KMS-11 (cell line): ENCODE measurements around the gene EML4.

Experiments used
- H2AFZ ChIP-seq: fragments of 200-600 bp; sonication (generic); 2 replicates; pipeline ENCODE4 v1.6.1; 2016; ENCODE audit warnings: antibody characterized with exemption, mixed run types, low read depth
- H3K27ac ChIP-seq: fragments of 200-600 bp; sonication (generic); 2 replicates; pipeline ENCODE4 v1.6.1; 2016; ENCODE audit warnings: mild to moderate bottlenecking, mixed run types
- H3K27me3 ChIP-seq: fragments of 200-600 bp; sonication (generic); 2 replicates; pipeline ENCODE4 v1.6.1; 2017; ENCODE audit warnings: mild to moderate bottlenecking, low read depth, mixed run types, moderate library complexity; ENCODE audit not compliant: insufficient read depth
- H3K36me3 ChIP-seq: fragments of 200-600 bp; sonication (generic); 2 replicates; pipeline ENCODE4 v1.6.1; 2017; ENCODE audit warnings: mild to moderate bottlenecking, mixed run types; ENCODE audit not compliant: insufficient read depth
- H3K4me1 ChIP-seq: fragments of 200-600 bp; sonication (generic); 2 replicates; pipeline ENCODE4 v1.6.1; 2016; ENCODE audit warnings: mild to moderate bottlenecking, low read depth, mixed run types; ENCODE audit not compliant: poor library complexity, severe bottlenecking
- H3K4me2 ChIP-seq: fragments of 200-600 bp; sonication (generic); 2 replicates; pipeline ENCODE4 v1.7.0; 2016; ENCODE audit warnings: mild to moderate bottlenecking, mixed run types
- H3K4me3 ChIP-seq: fragments of 200-600 bp; sonication (generic); IDR thresholded peaks from 2 replicates; pipeline ENCODE4 v1.6.1; 2017; ENCODE audit warnings: low read depth, low read length, mixed read lengths; ENCODE audit not compliant: insufficient read depth
- H3K79me2 ChIP-seq: fragments of 200-600 bp; sonication (generic); 2 replicates; pipeline ENCODE4 v1.6.1; 2016; ENCODE audit warnings: low read depth, mixed run types; ENCODE audit not compliant: insufficient read depth
- H3K9ac ChIP-seq: fragments of 200-600 bp; sonication (generic); 2 replicates; pipeline ENCODE4 v1.6.1; 2016; ENCODE audit warnings: mild to moderate bottlenecking, mixed run types
- H4K20me1 ChIP-seq: fragments of 200-600 bp; sonication (generic); 2 replicates; pipeline ENCODE4 v1.6.1; 2016; ENCODE audit warnings: mild to moderate bottlenecking, mixed run types; ENCODE audit not compliant: insufficient read depth
- TF ChIP-seq, protein P1 (sequence below): fragments of 200-600 bp; sonication (generic); conservative IDR thresholded peaks from 2 replicates; pipeline ENCODE4 v1.6.1; 2017; ENCODE audit warnings: low read depth, mild to moderate bottlenecking, antibody characterized with exemption, low read length, moderate library complexity, mixed read lengths

EML4 gene

GRCh38 chr2:42139101-42139500 lies 30.1 kb upstream of the EML4 start:
- Histone ChIP-seq H3K79me2 (no peaks in the 10 kb centered on the region), H3K9ac (no peak overlapping the region), H3K4me2 (no peak overlapping the region), H3K36me3 (no peaks in the 10 kb centered on the region), H3K27ac (no peak overlapping the region), H3K4me1 (peaks cover 25% of the 10 kb centered on the region), H3K4me3 (no peak overlapping the region), H3K27me3 (no peaks in the 10 kb centered on the region), H4K20me1 (no peaks in the 10 kb centered on the region), H2AFZ (no peak overlapping the region)
- TF ChIP-seq, protein P1, sequence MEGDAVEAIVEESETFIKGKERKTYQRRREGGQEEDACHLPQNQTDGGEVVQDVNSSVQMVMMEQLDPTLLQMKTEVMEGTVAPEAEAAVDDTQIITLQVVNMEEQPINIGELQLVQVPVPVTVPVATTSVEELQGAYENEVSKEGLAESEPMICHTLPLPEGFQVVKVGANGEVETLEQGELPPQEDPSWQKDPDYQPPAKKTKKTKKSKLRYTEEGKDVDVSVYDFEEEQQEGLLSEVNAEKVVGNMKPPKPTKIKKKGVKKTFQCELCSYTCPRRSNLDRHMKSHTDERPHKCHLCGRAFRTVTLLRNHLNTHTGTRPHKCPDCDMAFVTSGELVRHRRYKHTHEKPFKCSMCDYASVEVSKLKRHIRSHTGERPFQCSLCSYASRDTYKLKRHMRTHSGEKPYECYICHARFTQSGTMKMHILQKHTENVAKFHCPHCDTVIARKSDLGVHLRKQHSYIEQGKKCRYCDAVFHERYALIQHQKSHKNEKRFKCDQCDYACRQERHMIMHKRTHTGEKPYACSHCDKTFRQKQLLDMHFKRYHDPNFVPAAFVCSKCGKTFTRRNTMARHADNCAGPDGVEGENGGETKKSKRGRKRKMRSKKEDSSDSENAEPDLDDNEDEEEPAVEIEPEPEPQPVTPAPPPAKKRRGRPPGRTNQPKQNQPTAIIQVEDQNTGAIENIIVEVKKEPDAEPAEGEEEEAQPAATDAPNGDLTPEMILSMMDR = no peak

DNA sequence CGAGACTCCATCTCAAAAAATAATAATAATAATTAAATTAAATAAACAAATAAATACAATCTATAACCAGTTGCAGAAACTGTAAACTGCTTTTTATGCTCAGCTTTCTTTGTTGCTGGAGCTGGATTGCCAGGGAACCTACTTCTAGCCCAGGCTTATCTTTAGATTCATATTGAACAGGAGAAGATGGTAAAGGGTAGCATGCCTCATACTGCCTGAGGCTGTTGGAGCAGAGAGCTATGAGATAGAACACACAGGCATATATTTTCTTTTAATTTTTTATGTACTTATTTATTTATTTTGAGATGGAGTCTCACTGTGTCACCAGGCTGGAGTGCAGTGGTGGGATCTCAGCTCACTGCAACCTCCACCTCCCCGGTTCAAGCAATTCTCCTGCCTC lies 28.7 kb upstream of the EML4 start:
- H3K4me1 ChIP-seq = peaks cover 29% of the 10 kb centered on the region
- no peak overlapping the region for H3K4me2 ChIP-seq
- H2AFZ ChIP-seq = no peak overlapping the region
- H3K36me3 ChIP-seq = no peaks in the 10 kb centered on the region
- no peaks in the 10 kb centered on the region for H3K27me3 ChIP-seq
- no peak overlapping the region for H3K27ac ChIP-seq
- TF ChIP-seq, protein P1 = no peak
- H3K4me3 ChIP-seq = no peak overlapping the region
- no peaks in the 10 kb centered on the region for H4K20me1 ChIP-seq
- no peaks in the 10 kb centered on the region for H3K79me2 ChIP-seq
- no peak overlapping the region for H3K9ac ChIP-seq

DNA sequence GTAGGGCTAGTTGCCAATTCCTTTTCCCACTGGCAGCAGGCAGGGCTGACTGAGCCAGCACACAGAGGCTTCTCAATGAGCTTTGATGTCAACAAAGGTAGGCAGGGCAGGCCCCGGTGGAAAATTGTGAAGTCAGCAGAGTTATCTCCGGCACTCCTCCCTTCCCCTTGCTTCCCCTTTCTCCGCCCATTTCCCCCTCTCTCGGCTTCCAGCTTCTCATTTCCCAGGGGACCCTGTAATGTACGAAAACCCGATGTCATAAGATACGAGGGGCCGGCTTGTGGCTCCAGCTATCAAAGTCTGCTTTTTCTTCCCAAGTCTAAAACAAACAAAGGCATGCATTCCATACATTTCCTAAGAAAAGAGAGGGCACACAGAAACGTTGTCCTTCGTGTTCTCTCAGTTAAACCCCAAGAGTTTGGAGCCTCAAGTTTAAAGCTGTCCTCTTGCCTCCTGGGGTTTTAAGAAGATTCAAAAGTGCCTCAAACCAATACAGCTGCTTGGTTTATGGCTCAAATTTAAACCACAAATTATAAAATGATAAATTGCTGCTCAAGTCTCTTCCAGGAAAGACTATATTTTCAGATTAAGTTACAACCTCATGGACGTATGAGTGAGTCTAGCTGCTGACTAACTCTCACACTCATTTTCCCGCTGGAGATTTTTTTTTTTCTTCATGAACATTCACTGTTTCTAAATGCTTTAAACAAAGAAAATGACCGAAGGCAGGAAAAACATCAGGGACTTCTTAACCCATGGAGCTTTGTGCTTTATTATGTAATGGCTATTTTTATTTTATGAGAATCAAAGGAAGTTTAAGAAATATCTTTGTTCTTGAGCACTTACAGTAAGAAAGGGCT lies 27.2 kb upstream of the EML4 start:
- H2AFZ ChIP-seq = peak overlapping the region; percentile 45; the same call in 1 of the 2 replicates
- H3K4me2 ChIP-seq = peak overlapping the region; percentile 23
- TF ChIP-seq, protein P1 = no peak
- H3K4me3 ChIP-seq = no peak overlapping the region
- no peak overlapping the region for H3K27ac ChIP-seq
- H4K20me1 ChIP-seq = no peaks in the 10 kb centered on the region
- H3K79me2 ChIP-seq = no peaks in the 10 kb centered on the region
- H3K36me3 ChIP-seq = no peaks in the 10 kb centered on the region
- peaks cover 21% of the 10 kb centered on the region for H3K4me1 ChIP-seq
- H3K27me3 ChIP-seq = no peaks in the 10 kb centered on the region
- H3K9ac ChIP-seq = no peak overlapping the region

DNA sequence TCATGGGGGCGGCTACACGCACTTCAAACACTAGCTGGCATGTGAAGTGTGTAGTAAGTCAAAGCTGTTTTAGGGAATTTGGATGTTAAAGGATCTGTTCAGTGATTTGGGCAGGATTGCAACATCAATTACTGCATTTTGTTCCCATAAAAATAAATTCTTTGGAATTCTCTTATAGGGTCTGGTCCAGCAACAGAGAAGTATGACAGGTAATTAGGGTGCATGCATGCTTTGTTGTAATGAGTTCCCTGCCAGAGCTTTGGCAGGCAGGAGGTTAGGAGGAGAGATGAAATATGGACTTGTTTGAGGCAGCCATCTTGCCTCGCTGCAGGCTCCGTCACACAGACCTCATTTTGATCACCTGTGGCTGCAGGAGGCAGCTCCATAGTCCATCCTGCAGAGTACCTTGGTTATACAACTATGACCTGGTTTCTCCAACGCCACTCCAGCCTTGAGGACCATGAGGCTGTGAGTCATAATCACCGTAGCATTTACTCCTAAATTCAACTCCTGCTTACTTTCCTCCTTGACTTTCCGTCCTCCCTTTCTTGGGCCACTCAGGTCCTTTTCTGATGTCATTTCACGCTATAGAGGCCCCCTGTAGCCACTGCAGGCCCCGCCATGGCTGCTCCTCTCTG lies 26.5 kb upstream of the EML4 start:
- Histone ChIP-seq H3K9ac (no peak overlapping the region), H2AFZ (no peak overlapping the region), H3K27me3 (no peaks in the 10 kb centered on the region), H3K4me1 (peaks cover 21% of the 10 kb centered on the region), H3K79me2 (no peaks in the 10 kb centered on the region), H3K27ac (no peak overlapping the region), H3K4me3 (no peak overlapping the region), H4K20me1 (no peaks in the 10 kb centered on the region), H3K36me3 (no peaks in the 10 kb centered on the region), H3K4me2 (no peak overlapping the region)
- TF ChIP-seq, protein P1 = no peak
